Activated naive CD8-positive, alpha-beta T cell treated with anti-CD3 and anti-CD28 coated beads, Interleukin-2, amount 50 U/mL, for 24 hours (primary cell): ENCODE results near the gene PDE6A.

Experiments
- ATAC-seq: fragments of 150-1000 bp; cut with Tn5 transposase; one replicate; pipeline ENCODE4 v1.10.0; 2021
- DNase-seq: peaks from one replicate; pipeline ENCODE4 v3.0.0; 2021
- H3K27ac Mint-ChIP-seq: one replicate; pipeline ENCODE4 v1.8.0; 2021; ENCODE audit warnings: mild to moderate bottlenecking, mixed read lengths
- H3K27me3 Mint-ChIP-seq: one replicate; pipeline ENCODE4 v1.8.0; 2021; ENCODE audit warnings: mixed read lengths
- H3K36me3 Mint-ChIP-seq: one replicate; pipeline ENCODE4 v1.8.0; 2021; ENCODE audit warnings: low read depth, mixed read lengths
- H3K4me1 Mint-ChIP-seq: one replicate; pipeline ENCODE4 v1.8.0; 2021; ENCODE audit warnings: mixed read lengths
- H3K4me3 Mint-ChIP-seq: one replicate; pipeline ENCODE4 v1.8.0; 2021; ENCODE audit warnings: mild to moderate bottlenecking, moderate library complexity, mixed read lengths
- H3K9me3 Mint-ChIP-seq: one replicate; pipeline ENCODE4 v1.8.0; 2021; ENCODE audit warnings: mixed read lengths

PDE6A gene

DNA sequence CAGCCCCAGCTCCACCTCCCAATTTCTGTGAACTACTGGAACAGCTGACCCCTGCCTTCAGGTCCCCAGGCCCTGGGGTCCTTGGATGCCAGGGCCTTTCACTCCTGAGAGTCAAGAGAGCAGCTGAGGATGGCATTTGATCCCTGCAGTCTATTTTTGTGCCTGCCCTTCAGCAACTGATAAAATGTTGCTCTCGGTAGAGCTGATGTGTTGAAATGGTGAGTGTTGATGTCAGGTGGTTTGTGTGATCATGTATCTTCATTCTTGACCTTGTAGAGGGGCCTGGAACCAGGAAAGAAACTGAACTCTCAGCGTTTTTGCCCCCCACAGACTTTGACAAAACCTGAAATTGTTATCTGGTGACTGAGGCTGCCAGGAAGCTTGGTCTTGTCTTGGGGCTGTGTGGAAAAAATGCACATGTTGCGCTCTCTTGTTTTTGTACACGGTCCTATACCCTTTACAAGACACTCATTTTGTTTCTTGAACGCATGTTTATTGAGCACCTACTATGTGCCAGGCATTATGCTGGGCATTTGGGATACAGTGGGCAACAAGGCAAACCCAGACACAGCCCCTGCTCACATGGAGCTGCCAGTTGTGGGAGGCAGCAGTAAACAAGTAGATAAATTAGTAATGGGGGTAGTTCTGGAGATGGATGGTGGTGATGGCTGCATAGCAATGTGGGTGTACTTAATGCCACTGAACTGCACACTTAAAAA, 136.2 kb downstream of the PDE6A start:
- Mint-ChIP-seq H3K9me3 (no peaks in the 10 kb centered on the region), H3K4me1 (peaks cover 11% of the 10 kb centered on the region), H3K36me3 (no peaks in the 10 kb centered on the region), H3K4me3 (no peak overlapping the region), H3K27ac (no peak overlapping the region), H3K27me3 (no peaks in the 10 kb centered on the region)
- DNase-seq (no peak), ATAC-seq (no peak)
